Keratinocyte (primary cell): Measurements from ENCODE around the gene HOMER3.

Experiments
- EZH2 ChIP-seq: IDR thresholded peaks from one replicate; pipeline ENCODE4 v1.6.1; 2012; ENCODE audit warnings: inconsistent platforms, mild to moderate bottlenecking, low read length, moderate library complexity
- TF ChIP-seq, protein P1 (sequence below), 3 experiments: IDR thresholded peaks in 1 of 3; conservative IDR thresholded peaks in 1 of 3; optimal IDR thresholded peaks in 1 of 3; 2 replicates in 2 of 3; 3 replicates in 1 of 3; pipeline versions ENCODE3 to v1.5.1; 2011; ENCODE audit warnings: low read length in 3 of 3, mild to moderate bottlenecking in 3 of 3, moderate library complexity in 2 of 3, control low read depth in 1 of 3, inconsistent platforms in 1 of 3; ENCODE audit not compliant: insufficient read depth in 2 of 3; ENCODE audit errors: extremely low read depth in 1 of 3

GRCh38 chr19:18906605-18907519 is 34.2 kb downstream of the HOMER3 start:
- TF ChIP-seq, protein P1, sequence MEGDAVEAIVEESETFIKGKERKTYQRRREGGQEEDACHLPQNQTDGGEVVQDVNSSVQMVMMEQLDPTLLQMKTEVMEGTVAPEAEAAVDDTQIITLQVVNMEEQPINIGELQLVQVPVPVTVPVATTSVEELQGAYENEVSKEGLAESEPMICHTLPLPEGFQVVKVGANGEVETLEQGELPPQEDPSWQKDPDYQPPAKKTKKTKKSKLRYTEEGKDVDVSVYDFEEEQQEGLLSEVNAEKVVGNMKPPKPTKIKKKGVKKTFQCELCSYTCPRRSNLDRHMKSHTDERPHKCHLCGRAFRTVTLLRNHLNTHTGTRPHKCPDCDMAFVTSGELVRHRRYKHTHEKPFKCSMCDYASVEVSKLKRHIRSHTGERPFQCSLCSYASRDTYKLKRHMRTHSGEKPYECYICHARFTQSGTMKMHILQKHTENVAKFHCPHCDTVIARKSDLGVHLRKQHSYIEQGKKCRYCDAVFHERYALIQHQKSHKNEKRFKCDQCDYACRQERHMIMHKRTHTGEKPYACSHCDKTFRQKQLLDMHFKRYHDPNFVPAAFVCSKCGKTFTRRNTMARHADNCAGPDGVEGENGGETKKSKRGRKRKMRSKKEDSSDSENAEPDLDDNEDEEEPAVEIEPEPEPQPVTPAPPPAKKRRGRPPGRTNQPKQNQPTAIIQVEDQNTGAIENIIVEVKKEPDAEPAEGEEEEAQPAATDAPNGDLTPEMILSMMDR (optimal IDR thresholded peaks at IDR 0.05 in 1 of 3, IDR thresholded peaks at IDR 0.05 in 1 of 3, conservative IDR thresholded peaks at IDR 0.05 in 1 of 3; ENCODE audit: extremely low read depth in 1 of 3, insufficient read depth in 2 of 3, low read length in 3 of 3): no peak
- no peak for TF ChIP-seq EZH2
